ENCODE measurements around the gene ATP6V1C2. TPM values are rescaled to one million over a fixed set of nuclear protein-coding genes. Genes with fewer than 3 reads are reported as not detected.

Gene ATP6V1C2
- total and polyA plus RNA-seq, 9 of the 15 experiments (the other 6 are each of a cell fraction or from before 2014, with no cell fraction given), result 0.01 to 0.31 (median 0.10) TPM; not detected in 4

DNA sequence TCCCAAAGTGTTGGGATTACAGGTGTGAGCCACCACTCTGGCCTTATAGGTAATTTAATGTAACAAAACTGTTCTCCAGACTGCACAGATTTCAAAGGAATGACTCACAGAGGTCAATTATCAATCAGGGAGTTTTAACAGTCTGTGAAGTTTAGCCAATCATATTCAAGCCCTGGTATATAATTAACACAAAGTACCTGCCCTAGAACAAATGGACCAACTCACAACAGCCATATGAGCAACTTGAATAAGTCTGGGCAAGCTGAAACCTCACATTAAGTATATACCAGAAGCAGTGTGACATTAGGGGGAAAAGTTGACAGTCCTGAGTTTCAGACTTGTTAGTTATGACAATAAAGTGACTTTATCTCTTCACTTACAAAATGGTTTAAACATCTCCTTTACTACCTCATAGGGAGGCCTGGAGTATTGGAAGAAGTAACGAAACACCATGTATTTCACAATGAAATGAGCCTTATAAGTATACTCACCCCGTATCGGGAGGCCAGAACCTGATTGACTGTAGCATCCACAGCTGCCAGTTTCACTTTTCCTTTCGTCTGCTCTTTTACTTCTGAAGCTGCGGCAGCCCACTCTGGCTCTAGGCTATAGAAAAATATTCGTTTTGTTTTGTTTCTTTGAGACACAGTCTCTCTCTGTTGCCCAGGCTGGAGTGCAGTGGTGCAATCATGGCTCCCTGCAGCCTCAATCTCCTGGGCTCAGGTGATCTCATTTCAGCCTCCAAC lies 69.0 kb downstream of the ATP6V1C2 start:
- Histone ChIP-seq H3K4me1 (replicated peaks in 1 of 2; ENCODE audit: control insufficient read depth in 2 of 2, insufficient read depth in 2 of 2, low read length in 2 of 2) (peaks cover 0 to 5% of the 10 kb centered on the region in 2 experiments; a peak in 2 of 5 replicates), H3K4me3 (no peak overlapping the region), H3K9me3 (replicated peaks; ENCODE audit: control insufficient read depth, insufficient read depth, low read depth, low read length) (no peaks in the 10 kb centered on the region), H3K27ac (ENCODE audit: extremely low read depth, low read depth, low read length) (no peak overlapping the region), H3K4me2 (ENCODE audit: insufficient read depth, low read length) (no peak overlapping the region), H3K79me2 (ENCODE audit: control insufficient read depth, insufficient read depth, low read length) (peaks cover 10% of the 10 kb centered on the region; the same call in 2 of the 3 replicates), H3K27me3 (ENCODE audit: control insufficient read depth in 2 of 2, insufficient read depth in 2 of 2, low read length in 2 of 2) (no peaks in the 10 kb centered on the region), H2AFZ (ENCODE audit: low read depth, low read length) (no peak overlapping the region), H3K36me3 (ENCODE audit: control insufficient read depth, insufficient read depth, low read length) (peaks cover 96% of the 10 kb centered on the region), H3K9me1 (ENCODE audit: control insufficient read depth, insufficient read depth, low read length) (peaks cover under 1% of the 10 kb centered on the region), H3K9ac (ENCODE audit: insufficient read depth in 1 of 2, low read depth in 2 of 2, low read length in 2 of 2) (no peak overlapping the region), H4K20me1 (replicated peaks; ENCODE audit: control insufficient read depth, insufficient read depth, low read length) (peaks cover 5% of the 10 kb centered on the region)
- in situ Hi-C loops (cut with MboI) (no loop called here), intact Hi-C loops (cut with micrococcal nuclease) (no loop called here)
- DNase-seq (ENCODE audit: extremely low read depth in 1 of 4, low spot score in 3 of 4) (no peak), FAIRE-seq (no peak), ATAC-seq (no peak)
- 84% methylated on average over 6 of the region's 6 CpGs for WGBS (ENCODE audit: insufficient coverage, low coverage, missing lambda C conversion rate)
- POLR2A ChIA-PET, result interaction anchor here (0.8 to 1.0 kb wide), 2 partner anchors 19 to 24 kb away, joined by 3 to 5 read pairs; no protein-coding TSS in a partner anchor
- BruUV-seq (replicated peaks), result no TSS peak
- CTCF ChIA-PET (ENCODE audit: low intra/inter-chr PET ratio), result no interaction called here
- TF ChIP-seq KDM4B (IDR thresholded peaks at IDR 0.05; ENCODE audit: borderline replicate concordance in 2 of 2, low read depth in 1 of 2) (no peak), FUS (optimal IDR thresholded peaks at IDR 0.05; ENCODE audit: low read depth, low read length) (no peak), RBM17 (IDR thresholded peaks at IDR 0.05; ENCODE audit: borderline replicate concordance, low read depth, low read length) (no peak), POLR2A (conservative IDR thresholded peaks at IDR 0.05) (no peak), ZNF77 (CRISPR knock-in tag; IDR thresholded peaks at IDR 0.05) (no peak)
- TF ChIP-seq, protein P1, sequence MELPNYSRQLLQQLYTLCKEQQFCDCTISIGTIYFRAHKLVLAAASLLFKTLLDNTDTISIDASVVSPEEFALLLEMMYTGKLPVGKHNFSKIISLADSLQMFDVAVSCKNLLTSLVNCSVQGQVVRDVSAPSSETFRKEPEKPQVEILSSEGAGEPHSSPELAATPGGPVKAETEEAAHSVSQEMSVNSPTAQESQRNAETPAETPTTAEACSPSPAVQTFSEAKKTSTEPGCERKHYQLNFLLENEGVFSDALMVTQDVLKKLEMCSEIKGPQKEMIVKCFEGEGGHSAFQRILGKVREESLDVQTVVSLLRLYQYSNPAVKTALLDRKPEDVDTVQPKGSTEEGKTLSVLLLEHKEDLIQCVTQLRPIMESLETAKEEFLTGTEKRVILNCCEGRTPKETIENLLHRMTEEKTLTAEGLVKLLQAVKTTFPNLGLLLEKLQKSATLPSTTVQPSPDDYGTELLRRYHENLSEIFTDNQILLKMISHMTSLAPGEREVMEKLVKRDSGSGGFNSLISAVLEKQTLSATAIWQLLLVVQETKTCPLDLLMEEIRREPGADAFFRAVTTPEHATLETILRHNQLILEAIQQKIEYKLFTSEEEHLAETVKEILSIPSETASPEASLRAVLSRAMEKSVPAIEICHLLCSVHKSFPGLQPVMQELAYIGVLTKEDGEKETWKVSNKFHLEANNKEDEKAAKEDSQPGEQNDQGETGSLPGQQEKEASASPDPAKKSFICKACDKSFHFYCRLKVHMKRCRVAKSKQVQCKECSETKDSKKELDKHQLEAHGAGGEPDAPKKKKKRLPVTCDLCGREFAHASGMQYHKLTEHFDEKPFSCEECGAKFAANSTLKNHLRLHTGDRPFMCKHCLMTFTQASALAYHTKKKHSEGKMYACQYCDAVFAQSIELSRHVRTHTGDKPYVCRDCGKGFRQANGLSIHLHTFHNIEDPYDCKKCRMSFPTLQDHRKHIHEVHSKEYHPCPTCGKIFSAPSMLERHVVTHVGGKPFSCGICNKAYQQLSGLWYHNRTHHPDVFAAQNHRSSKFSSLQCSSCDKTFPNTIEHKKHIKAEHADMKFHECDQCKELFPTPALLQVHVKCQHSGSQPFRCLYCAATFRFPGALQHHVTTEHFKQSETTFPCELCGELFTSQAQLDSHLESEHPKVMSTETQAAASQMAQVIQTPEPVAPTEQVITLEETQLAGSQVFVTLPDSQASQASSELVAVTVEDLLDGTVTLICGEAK (IDR thresholded peaks at IDR 0.05), result no peak
- TF ChIP-seq, protein P1 (CRISPR knock-in tag; IDR thresholded peaks at IDR 0.05), result no peak
- TF ChIP-seq, protein P2, sequence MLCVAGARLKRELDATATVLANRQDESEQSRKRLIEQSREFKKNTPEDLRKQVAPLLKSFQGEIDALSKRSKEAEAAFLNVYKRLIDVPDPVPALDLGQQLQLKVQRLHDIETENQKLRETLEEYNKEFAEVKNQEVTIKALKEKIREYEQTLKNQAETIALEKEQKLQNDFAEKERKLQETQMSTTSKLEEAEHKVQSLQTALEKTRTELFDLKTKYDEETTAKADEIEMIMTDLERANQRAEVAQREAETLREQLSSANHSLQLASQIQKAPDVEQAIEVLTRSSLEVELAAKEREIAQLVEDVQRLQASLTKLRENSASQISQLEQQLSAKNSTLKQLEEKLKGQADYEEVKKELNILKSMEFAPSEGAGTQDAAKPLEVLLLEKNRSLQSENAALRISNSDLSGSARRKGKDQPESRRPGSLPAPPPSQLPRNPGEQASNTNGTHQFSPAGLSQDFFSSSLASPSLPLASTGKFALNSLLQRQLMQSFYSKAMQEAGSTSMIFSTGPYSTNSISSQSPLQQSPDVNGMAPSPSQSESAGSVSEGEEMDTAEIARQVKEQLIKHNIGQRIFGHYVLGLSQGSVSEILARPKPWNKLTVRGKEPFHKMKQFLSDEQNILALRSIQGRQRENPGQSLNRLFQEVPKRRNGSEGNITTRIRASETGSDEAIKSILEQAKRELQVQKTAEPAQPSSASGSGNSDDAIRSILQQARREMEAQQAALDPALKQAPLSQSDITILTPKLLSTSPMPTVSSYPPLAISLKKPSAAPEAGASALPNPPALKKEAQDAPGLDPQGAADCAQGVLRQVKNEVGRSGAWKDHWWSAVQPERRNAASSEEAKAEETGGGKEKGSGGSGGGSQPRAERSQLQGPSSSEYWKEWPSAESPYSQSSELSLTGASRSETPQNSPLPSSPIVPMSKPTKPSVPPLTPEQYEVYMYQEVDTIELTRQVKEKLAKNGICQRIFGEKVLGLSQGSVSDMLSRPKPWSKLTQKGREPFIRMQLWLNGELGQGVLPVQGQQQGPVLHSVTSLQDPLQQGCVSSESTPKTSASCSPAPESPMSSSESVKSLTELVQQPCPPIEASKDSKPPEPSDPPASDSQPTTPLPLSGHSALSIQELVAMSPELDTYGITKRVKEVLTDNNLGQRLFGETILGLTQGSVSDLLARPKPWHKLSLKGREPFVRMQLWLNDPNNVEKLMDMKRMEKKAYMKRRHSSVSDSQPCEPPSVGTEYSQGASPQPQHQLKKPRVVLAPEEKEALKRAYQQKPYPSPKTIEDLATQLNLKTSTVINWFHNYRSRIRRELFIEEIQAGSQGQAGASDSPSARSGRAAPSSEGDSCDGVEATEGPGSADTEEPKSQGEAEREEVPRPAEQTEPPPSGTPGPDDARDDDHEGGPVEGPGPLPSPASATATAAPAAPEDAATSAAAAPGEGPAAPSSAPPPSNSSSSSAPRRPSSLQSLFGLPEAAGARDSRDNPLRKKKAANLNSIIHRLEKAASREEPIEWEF (CRISPR knock-in tag; IDR thresholded peaks at IDR 0.05), result no peak

Data from K562 (cell line).